Neural progenitor cell (in vitro differentiated cells): ENCODE results near the gene SCNN1B.

Experiments used
- CTCF ChIP-seq: fragments of 200-600 bp; sonication (generic); IDR thresholded peaks from 2 replicates; pipeline ENCODE4 v1.5.1; 2017; ENCODE audit warnings: antibody characterized with exemption, mild to moderate bottlenecking
- EZH2 ChIP-seq: fragments of 200-600 bp; sonication (generic); IDR thresholded peaks from 2 replicates; pipeline ENCODE4 v1.6.1; 2017; ENCODE audit warnings: antibody characterized with exemption, mild to moderate bottlenecking, moderate library complexity
- EZH2phosphoT487 ChIP-seq: fragments of 200-600 bp; sonication (generic); IDR thresholded peaks from 2 replicates; pipeline ENCODE4 v1.6.1; 2017; ENCODE audit warnings: antibody characterized with exemption

- TF ChIP-seq CTCF (no peak), EZH2 (no peak), EZH2phosphoT487 (no peak)
Observed at GRCh38 chr16:23357761-23358290, 55.7 kb downstream of the SCNN1B start.
